OCI-LY7 (cell line): ENCODE results near the gene SRRM4. TPM values are rescaled to one million over a fixed set of nuclear protein-coding genes. Genes with fewer than 3 reads are reported as not detected.

Source experiments
- BruUV-seq: library from RNA; stranded (reverse); fragments of 400-500 nt; replicated peaks from 2 replicates; lab custom pipeline; 2021; lab: Mats Ljungman, UMichigan
- CTCF ChIA-PET: fragments of 300-600 bp; sonication (Branson Sonifier 250); formaldehyde crosslinking; loops from one replicate; lab custom pipeline; 2022; ENCODE audit warnings: antibody characterized with exemption; ENCODE audit not compliant: unreplicated experiment; lab: Charles Lee
- POLR2A ChIA-PET: fragments of 300-600 bp; sonication (Branson Sonifier 250); formaldehyde crosslinking; loops from one replicate; lab custom pipeline; 2022; ENCODE audit warnings: antibody characterized with exemption; lab: Charles Lee
- DNase-seq: peaks from one replicate; pipeline ENCODE4 v3.0.0-alpha.2; 2015; ENCODE audit warnings: low spot score
- H2AFZ ChIP-seq: fragments of 200-600 bp; sonication (generic), shearing (Covaris generic); 2 replicates; pipeline ENCODE4 v1.6.1; 2014; ENCODE audit warnings: mild to moderate bottlenecking, antibody characterized with exemption, low read length, moderate library complexity
- H3K27ac ChIP-seq: fragments of 200-600 bp; sonication (generic); 2 replicates; pipeline ENCODE4 v1.5.1; 2014; ENCODE audit warnings: mixed run types, low read depth, mild to moderate bottlenecking, moderate library complexity, low read length, inconsistent platforms; ENCODE audit not compliant: poor library complexity, severe bottlenecking
- H3K36me3 ChIP-seq: fragments of 200-600 bp; sonication (generic); 2 replicates; pipeline ENCODE4 v1.6.1; 2014; ENCODE audit warnings: mild to moderate bottlenecking, antibody characterized with exemption, low read length, moderate library complexity, mixed read lengths; ENCODE audit not compliant: insufficient read depth
- H3K4me1 ChIP-seq: fragments of 200-600 bp; sonication (generic); 2 replicates; pipeline ENCODE4 v1.5.1; 2014; ENCODE audit warnings: mild to moderate bottlenecking, low read length; ENCODE audit not compliant: insufficient read depth, poor library complexity, severe bottlenecking
- H3K4me2 ChIP-seq: fragments of 200-600 bp; sonication (generic); 2 replicates; pipeline ENCODE4 v1.6.1; 2014; ENCODE audit warnings: mild to moderate bottlenecking, low read length
- H3K4me3 ChIP-seq: fragments of 200-600 bp; sonication (generic); 2 replicates; pipeline ENCODE4 v1.5.1; 2014; ENCODE audit warnings: mild to moderate bottlenecking, low read depth, low read length; ENCODE audit not compliant: poor library complexity, severe bottlenecking
- H3K79me2 ChIP-seq: fragments of 200-600 bp; sonication (generic); 2 replicates; pipeline ENCODE4 v1.6.1; 2016; ENCODE audit warnings: low read depth, mild to moderate bottlenecking, low read length, moderate library complexity, mixed read lengths; ENCODE audit not compliant: insufficient read depth
- H3K9me2 ChIP-seq: fragments of 200-600 bp; sonication (generic); 2 replicates; pipeline ENCODE4 v1.6.1; 2016; ENCODE audit warnings: mild to moderate bottlenecking, low read length, mixed read lengths; ENCODE audit not compliant: insufficient read depth
- H3K9me3 ChIP-seq: fragments of 200-600 bp; sonication (generic); 2 replicates; pipeline ENCODE4 v1.6.1; 2014; ENCODE audit warnings: mild to moderate bottlenecking, mixed run types, low read length, mixed read lengths
- H4K20me1 ChIP-seq: fragments of 200-600 bp; sonication (generic); 2 replicates; pipeline ENCODE4 v1.6.1; 2014; ENCODE audit warnings: mild to moderate bottlenecking, antibody characterized with exemption, low read length, moderate library complexity, mixed read lengths; ENCODE audit not compliant: insufficient read depth
- EZH2phosphoT487 ChIP-seq: fragments of 200-600 bp; sonication (generic); IDR thresholded peaks from 2 replicates; pipeline ENCODE4 v1.6.1; 2018; ENCODE audit warnings: low read depth, borderline replicate concordance, mild to moderate bottlenecking, mixed run types, antibody characterized with exemption, low read length, moderate library complexity, mixed read lengths
- intact Hi-C: fragments of 100-400 bp; cut with micrococcal nuclease; formaldehyde crosslinking; loops from one replicate; pipeline ENCODE4 v1.10.0; 2022; ENCODE audit not compliant: unreplicated experiment
- total RNA-seq, 2 experiments: library from RNA; depleted of rRNA in 1 of 2; stranded (reverse); fragments of >200 nt in 1 of 2; shearing (Covaris generic) in 1 of 2; gene quantifications; 2 replicates each; pipeline ENCODE4 v1.2.3, GENCODE V29; 2014 to 2022
- TF ChIP-seq, protein P1 (sequence below): fragments of 200-600 bp; sonication (generic); conservative IDR thresholded peaks from 2 replicates; pipeline ENCODE4 v1.5.1; 2014; ENCODE audit warnings: mild to moderate bottlenecking, antibody characterized with exemption, low read length, moderate library complexity, mixed read lengths

The SRRM4 gene
- total RNA-seq, 2 experiments from 2014 or later: not detected

DNA sequence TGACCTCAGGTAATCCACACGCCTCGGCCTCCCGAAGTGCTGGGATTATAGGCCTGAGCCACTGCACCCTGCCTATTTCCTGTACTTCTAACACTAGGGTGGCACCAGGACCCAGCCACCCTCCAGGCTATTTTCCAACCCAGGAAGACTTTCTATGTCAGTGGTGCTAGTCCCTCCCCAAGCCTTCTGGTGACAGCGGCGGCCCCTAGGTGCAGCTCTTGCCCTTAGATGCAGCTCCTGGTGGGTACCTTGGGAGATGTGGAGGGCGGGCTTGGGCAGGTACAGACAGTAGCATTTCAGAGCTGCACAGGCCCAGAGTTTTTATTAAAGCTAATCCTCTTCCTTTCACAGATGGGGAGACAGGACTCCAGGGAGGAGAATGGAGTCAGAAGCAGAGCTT, 62.8 kb downstream of the SRRM4 start:
- CTCF ChIA-PET: no interaction called here
- BruUV-seq: no TSS peak
- intact Hi-C loops: no loop called here

DNA sequence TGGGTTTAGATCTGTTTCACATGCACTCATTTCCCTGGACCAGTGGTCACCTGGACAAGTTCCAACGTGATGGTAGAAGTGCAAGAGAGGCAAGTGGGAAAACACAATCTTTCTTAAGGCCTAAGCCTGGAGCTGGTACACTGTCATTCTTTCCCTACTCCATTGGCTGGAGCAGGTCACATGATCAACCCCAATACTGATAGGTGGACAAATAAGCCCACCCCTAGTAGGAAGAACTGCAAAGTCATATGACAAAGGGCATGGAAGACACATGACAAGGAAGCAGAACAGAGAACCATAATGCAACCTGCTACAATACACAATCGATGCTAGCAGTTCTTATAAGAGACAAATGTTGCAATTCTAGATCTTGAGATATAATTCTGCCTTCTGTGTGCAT, 66.3 kb downstream of the SRRM4 start:
- no peak overlapping the region for H2AFZ ChIP-seq
- no peak overlapping the region for H3K4me3 ChIP-seq
- no peaks in the 10 kb centered on the region for H3K9me3 ChIP-seq
- POLR2A ChIA-PET: no interaction called here
- intact Hi-C loops: no loop called here
- no peaks in the 10 kb centered on the region for H3K9me2 ChIP-seq
- CTCF ChIA-PET: no interaction called here
- BruUV-seq: no TSS peak
- H3K4me1 ChIP-seq: no peaks in the 10 kb centered on the region
- no peak overlapping the region for H3K4me2 ChIP-seq
- no peaks in the 10 kb centered on the region for H3K36me3 ChIP-seq
- no peak for DNase-seq
- no peak overlapping the region for H3K27ac ChIP-seq
- H4K20me1 ChIP-seq: no peaks in the 10 kb centered on the region
- TF ChIP-seq, protein P1, sequence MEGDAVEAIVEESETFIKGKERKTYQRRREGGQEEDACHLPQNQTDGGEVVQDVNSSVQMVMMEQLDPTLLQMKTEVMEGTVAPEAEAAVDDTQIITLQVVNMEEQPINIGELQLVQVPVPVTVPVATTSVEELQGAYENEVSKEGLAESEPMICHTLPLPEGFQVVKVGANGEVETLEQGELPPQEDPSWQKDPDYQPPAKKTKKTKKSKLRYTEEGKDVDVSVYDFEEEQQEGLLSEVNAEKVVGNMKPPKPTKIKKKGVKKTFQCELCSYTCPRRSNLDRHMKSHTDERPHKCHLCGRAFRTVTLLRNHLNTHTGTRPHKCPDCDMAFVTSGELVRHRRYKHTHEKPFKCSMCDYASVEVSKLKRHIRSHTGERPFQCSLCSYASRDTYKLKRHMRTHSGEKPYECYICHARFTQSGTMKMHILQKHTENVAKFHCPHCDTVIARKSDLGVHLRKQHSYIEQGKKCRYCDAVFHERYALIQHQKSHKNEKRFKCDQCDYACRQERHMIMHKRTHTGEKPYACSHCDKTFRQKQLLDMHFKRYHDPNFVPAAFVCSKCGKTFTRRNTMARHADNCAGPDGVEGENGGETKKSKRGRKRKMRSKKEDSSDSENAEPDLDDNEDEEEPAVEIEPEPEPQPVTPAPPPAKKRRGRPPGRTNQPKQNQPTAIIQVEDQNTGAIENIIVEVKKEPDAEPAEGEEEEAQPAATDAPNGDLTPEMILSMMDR: no peak
- TF ChIP-seq EZH2phosphoT487: no peak
- no peaks in the 10 kb centered on the region for H3K79me2 ChIP-seq

More for the DNA sequence above, 62.8 kb downstream of the SRRM4 start:
- H4K20me1 ChIP-seq: no peaks in the 10 kb centered on the region
- no peak overlapping the region for H3K4me2 ChIP-seq
- H3K27ac ChIP-seq: no peak overlapping the region
- TF ChIP-seq EZH2phosphoT487: no peak
- TF ChIP-seq, protein P1: no peak
- no peak for DNase-seq
- POLR2A ChIA-PET: no interaction called here
- H3K4me3 ChIP-seq: no peak overlapping the region
- no peak overlapping the region for H2AFZ ChIP-seq
- no peaks in the 10 kb centered on the region for H3K9me2 ChIP-seq
- H3K36me3 ChIP-seq: no peaks in the 10 kb centered on the region
- no peaks in the 10 kb centered on the region for H3K4me1 ChIP-seq
- no peaks in the 10 kb centered on the region for H3K9me3 ChIP-seq
- H3K79me2 ChIP-seq: no peaks in the 10 kb centered on the region

DNA sequence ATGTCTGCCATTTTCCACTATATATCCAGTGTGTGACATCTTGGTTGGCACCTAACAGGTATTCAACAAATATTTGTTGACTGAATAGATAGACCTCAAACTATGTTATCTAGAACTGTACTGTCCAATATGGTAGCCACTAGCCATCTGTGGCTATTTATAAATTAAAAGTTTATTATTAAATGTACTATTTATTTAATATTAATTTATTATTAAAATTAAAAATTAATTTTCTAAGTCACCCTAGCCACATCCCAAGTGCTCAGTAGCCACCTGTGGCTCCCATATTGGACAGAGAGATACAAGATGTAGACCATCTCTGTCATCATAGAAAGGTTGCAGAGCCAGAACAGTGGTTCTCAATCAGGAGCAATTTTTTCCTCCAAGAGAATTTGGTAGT, 69.3 kb downstream of the SRRM4 start:
- no peaks in the 10 kb centered on the region for H3K79me2 ChIP-seq
- H3K36me3 ChIP-seq: no peaks in the 10 kb centered on the region
- no peak overlapping the region for H3K4me2 ChIP-seq
- H3K9me3 ChIP-seq: no peaks in the 10 kb centered on the region
- BruUV-seq: no TSS peak
- no peaks in the 10 kb centered on the region for H4K20me1 ChIP-seq
- no peak for TF ChIP-seq EZH2phosphoT487
- TF ChIP-seq, protein P1: no peak
- CTCF ChIA-PET: no interaction called here
- POLR2A ChIA-PET: no interaction called here
- intact Hi-C loops: no loop called here
- no peaks in the 10 kb centered on the region for H3K4me1 ChIP-seq
- H3K27ac ChIP-seq: no peak overlapping the region
- no peak overlapping the region for H2AFZ ChIP-seq
- DNase-seq: no peak
- no peak overlapping the region for H3K4me3 ChIP-seq
- H3K9me2 ChIP-seq: no peaks in the 10 kb centered on the region
